Glomerular endothelial cell (primary cell): ENCODE measurements around the gene GDI2. TPM values are rescaled to one million over a fixed set of nuclear protein-coding genes. Genes with fewer than 3 reads are reported as not detected.
"Not testable (repeated sequence)": the region's sequence is repeated elsewhere in the genome, so short reads cannot be mapped to it uniquely, and the experiment has no call there.

Source experiments
- DNase-seq: peaks from one replicate; pipeline ENCODE4 v3.0.0-alpha.2; 2011; ENCODE audit warnings: low read depth, low spot score; ENCODE audit errors: extremely low read depth
- total RNA-seq: library from RNA; depleted of rRNA; stranded (reverse); fragments of >200 nt; gene quantifications from 2 replicates; pipeline ENCODE4 v1.2.3, GENCODE V29; 2015

Gene GDI2
- total RNA-seq, 1 donor from 2014 or later, result 344 TPM

- no peak for DNase-seq
Measured at GRCh38 chr10:5789626-5790025, 23.6 kb downstream of the GDI2 start.

GRCh38 chr10:5788969-5789368, 24.3 kb downstream of the GDI2 start:
- DNase-seq, result no peak

GRCh38 chr10:5783300-5783699, 29.9 kb downstream of the GDI2 start:
- DNase-seq, result no peak

GRCh38 chr10:5782174-5782573, 31.1 kb downstream of the GDI2 start:
- no peak for DNase-seq

GRCh38 chr10:5779730-5780129, 33.5 kb downstream of the GDI2 start:
- DNase-seq, result no peak

- not testable (repeated sequence) for DNase-seq
Measured at GRCh38 chr10:5777758-5778157, 35.5 kb downstream of the GDI2 start.

GRCh38 chr10:5776881-5777197, 36.4 kb downstream of the GDI2 start:
- DNase-seq, result no peak

- no peak for DNase-seq
Measured at GRCh38 chr10:5776136-5776880, 36.9 kb downstream of the GDI2 start.

GRCh38 chr10:5775685-5776084, 37.5 kb downstream of the GDI2 start:
- DNase-seq, result no peak

- no peak for DNase-seq
Measured at GRCh38 chr10:5774987-5775620, 38.1 kb downstream of the GDI2 start.

GRCh38 chr10:5766189-5766588, 47.0 kb downstream of the GDI2 start:
- DNase-seq, result no peak

- no peak for DNase-seq
Measured at GRCh38 chr10:5765617-5766016, 47.6 kb downstream of the GDI2 start.

- DNase-seq, result no peak
Measured at GRCh38 chr10:5764422-5765297, 48.6 kb downstream of the GDI2 start.

GRCh38 chr10:5762531-5762930, 50.7 kb downstream of the GDI2 start:
- no peak for DNase-seq

GRCh38 chr10:5761220-5761619, 52.0 kb downstream of the GDI2 start:
- DNase-seq, result no peak

GRCh38 chr10:5760515-5760914, 52.7 kb downstream of the GDI2 start:
- no peak for DNase-seq

- no peak for DNase-seq
Measured at GRCh38 chr10:5758927-5759326, 54.3 kb downstream of the GDI2 start.

GRCh38 chr10:5757766-5758517, 55.3 kb downstream of the GDI2 start:
- no peak for DNase-seq

GRCh38 chr10:5752301-5752871, 60.8 kb downstream of the GDI2 start:
- no peak for DNase-seq

GRCh38 chr10:5751601-5752253, 61.5 kb downstream of the GDI2 start:
- DNase-seq, result no peak
